HEK293T (cell line): Measurements from ENCODE around the gene GRIA4.

Experiments
- BHLHE40 ChIP-seq: fragments of 450-650 bp; IDR thresholded peaks from 2 replicates; pipeline ENCODE4 v1.6.1; 2016; ENCODE audit warnings: mild to moderate bottlenecking, moderate library complexity, borderline replicate concordance
- FOXK2 ChIP-seq: fragments of 450-650 bp; IDR thresholded peaks from 2 replicates; pipeline ENCODE4 v1.6.1; 2016; ENCODE audit warnings: mild to moderate bottlenecking
- FOXM1 ChIP-seq: fragments of 450-650 bp; IDR thresholded peaks from 2 replicates; pipeline ENCODE4 v1.6.1; 2017; ENCODE audit warnings: mild to moderate bottlenecking, borderline replicate concordance
- HDGF ChIP-seq: fragments of 450-650 bp; IDR thresholded peaks from 2 replicates; pipeline ENCODE4 v1.6.1; 2017; ENCODE audit warnings: antibody characterized with exemption, borderline replicate concordance
- L3MBTL2 ChIP-seq: fragments of 450-650 bp; conservative IDR thresholded peaks from 2 replicates; pipeline ENCODE4 v1.6.1; 2016; ENCODE audit warnings: mild to moderate bottlenecking
- ZNF384 ChIP-seq: fragments of 450-650 bp; IDR thresholded peaks from 2 replicates; pipeline ENCODE4 v1.6.1; 2016

DNA sequence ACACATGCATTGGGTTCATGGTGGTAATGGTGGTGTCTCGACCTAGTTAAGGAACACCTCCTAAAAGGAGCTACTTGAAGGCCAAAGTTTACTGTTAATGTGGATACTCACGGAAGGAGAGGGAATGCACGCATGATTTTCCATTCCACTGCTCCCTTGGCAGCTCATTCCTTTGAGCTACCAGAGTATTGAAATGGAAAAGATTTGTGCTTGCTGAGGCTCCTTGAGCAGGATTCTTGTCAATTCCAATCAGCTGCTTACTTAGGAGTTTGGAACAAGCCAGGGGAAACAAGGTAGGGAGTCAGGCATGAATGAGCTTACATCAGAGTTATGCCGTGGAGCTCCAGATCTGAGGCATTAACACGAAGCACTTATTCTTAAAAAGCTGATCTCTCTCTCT, 108.8 kb downstream of the GRIA4 start:
- TF ChIP-seq BHLHE40 (no peak), FOXM1 (no peak), FOXK2 (no peak), HDGF (no peak), L3MBTL2 (no peak), ZNF384 (no peak)
